Ishikawa (cell line): ENCODE measurements around the gene ZDHHC12.

Source experiments
- CREB1 ChIP-seq: IDR thresholded peaks from 2 replicates; pipeline ENCODE4 v1.6.1; 2012; ENCODE audit warnings: low read depth
- EGR1 ChIP-seq: IDR thresholded peaks from 2 replicates; pipeline ENCODE4 v1.6.1; 2012
- EP300 ChIP-seq: IDR thresholded peaks from 2 replicates; pipeline ENCODE4 v1.6.1; 2012; ENCODE audit warnings: borderline replicate concordance
- NFIC ChIP-seq: IDR thresholded peaks from 2 replicates; pipeline ENCODE4 v1.6.1; 2012
- RAD21 ChIP-seq: IDR thresholded peaks from 2 replicates; pipeline ENCODE4 v1.6.1; 2012; ENCODE audit warnings: low read depth
- TAF1 ChIP-seq: IDR thresholded peaks from 2 replicates; pipeline ENCODE4 v1.6.1; 2012; ENCODE audit warnings: low read depth, mild to moderate bottlenecking
- TCF12 ChIP-seq: IDR thresholded peaks from 2 replicates; pipeline ENCODE4 v1.6.1; 2012; ENCODE audit warnings: low read depth
- TEAD4 ChIP-seq: IDR thresholded peaks from 2 replicates; pipeline ENCODE4 v1.6.1; 2012
- USF1 ChIP-seq: IDR thresholded peaks from 2 replicates; pipeline ENCODE4 v1.6.1; 2012
- YY1 ChIP-seq: IDR thresholded peaks from 2 replicates; pipeline ENCODE4 v1.6.1; 2012; ENCODE audit warnings: low read depth
- ZBTB7A ChIP-seq: IDR thresholded peaks from 2 replicates; pipeline ENCODE4 v1.6.1; 2012; ENCODE audit warnings: low read depth
- TF ChIP-seq, protein P1 (sequence below): IDR thresholded peaks from 2 replicates; pipeline ENCODE4 v1.6.1; 2012; ENCODE audit warnings: low read depth, mild to moderate bottlenecking
- TF ChIP-seq, protein P2 (sequence below): IDR thresholded peaks from 2 replicates; pipeline ENCODE4 v1.6.1; 2012

- TF ChIP-seq, protein P1, sequence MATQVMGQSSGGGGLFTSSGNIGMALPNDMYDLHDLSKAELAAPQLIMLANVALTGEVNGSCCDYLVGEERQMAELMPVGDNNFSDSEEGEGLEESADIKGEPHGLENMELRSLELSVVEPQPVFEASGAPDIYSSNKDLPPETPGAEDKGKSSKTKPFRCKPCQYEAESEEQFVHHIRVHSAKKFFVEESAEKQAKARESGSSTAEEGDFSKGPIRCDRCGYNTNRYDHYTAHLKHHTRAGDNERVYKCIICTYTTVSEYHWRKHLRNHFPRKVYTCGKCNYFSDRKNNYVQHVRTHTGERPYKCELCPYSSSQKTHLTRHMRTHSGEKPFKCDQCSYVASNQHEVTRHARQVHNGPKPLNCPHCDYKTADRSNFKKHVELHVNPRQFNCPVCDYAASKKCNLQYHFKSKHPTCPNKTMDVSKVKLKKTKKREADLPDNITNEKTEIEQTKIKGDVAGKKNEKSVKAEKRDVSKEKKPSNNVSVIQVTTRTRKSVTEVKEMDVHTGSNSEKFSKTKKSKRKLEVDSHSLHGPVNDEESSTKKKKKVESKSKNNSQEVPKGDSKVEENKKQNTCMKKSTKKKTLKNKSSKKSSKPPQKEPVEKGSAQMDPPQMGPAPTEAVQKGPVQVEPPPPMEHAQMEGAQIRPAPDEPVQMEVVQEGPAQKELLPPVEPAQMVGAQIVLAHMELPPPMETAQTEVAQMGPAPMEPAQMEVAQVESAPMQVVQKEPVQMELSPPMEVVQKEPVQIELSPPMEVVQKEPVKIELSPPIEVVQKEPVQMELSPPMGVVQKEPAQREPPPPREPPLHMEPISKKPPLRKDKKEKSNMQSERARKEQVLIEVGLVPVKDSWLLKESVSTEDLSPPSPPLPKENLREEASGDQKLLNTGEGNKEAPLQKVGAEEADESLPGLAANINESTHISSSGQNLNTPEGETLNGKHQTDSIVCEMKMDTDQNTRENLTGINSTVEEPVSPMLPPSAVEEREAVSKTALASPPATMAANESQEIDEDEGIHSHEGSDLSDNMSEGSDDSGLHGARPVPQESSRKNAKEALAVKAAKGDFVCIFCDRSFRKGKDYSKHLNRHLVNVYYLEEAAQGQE: no peak
- TF ChIP-seq TCF12 (no peak), RAD21 (no peak), EP300 (no peak), TAF1 (no peak), YY1 (no peak), TEAD4 (no peak), NFIC (no peak), USF1 (no peak), EGR1 (no peak), CREB1 (no peak), ZBTB7A (no peak)
- TF ChIP-seq, protein P2, sequence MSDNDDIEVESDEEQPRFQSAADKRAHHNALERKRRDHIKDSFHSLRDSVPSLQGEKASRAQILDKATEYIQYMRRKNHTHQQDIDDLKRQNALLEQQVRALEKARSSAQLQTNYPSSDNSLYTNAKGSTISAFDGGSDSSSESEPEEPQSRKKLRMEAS: no peak
Observed at GRCh38 chr9:128757602-128758001, 33.7 kb upstream of the ZDHHC12 start.
